GM23338 (cell line): ENCODE data around the gene DDX39A. TPM values are rescaled to one million over a fixed set of nuclear protein-coding genes. Genes with fewer than 3 reads are reported as not detected.

Experiments
- ATAC-seq: fragments of 200-7000 bp; cut with Tn5 transposase; 3 replicates; pipeline ENCODE4 v1.9.1; 2020
- DNase-seq: peaks from one replicate; pipeline ENCODE4 v3.0.0-alpha.2; 2015; ENCODE audit warnings: low spot score
- H2AFZ ChIP-seq: fragments of 200-600 bp; sonication (generic); 2 replicates; pipeline ENCODE4 v1.8.0; 2016; ENCODE audit warnings: antibody characterized with exemption, mild to moderate bottlenecking, moderate library complexity
- H3F3A ChIP-seq: fragments of 200-600 bp; sonication (generic); replicated peaks from 2 replicates; pipeline ENCODE4 v1.8.0; 2017; ENCODE audit warnings: antibody characterized with exemption, mixed run types, low read depth
- H3K27ac ChIP-seq: fragments of 200-600 bp; sonication (generic); 2 replicates; pipeline ENCODE4 v1.6.1; 2016; ENCODE audit warnings: low read depth
- H3K27me3 ChIP-seq: fragments of 200-600 bp; sonication (generic); 2 replicates; pipeline ENCODE4 v1.8.0; 2016; ENCODE audit warnings: mild to moderate bottlenecking, mixed run types, moderate library complexity; ENCODE audit not compliant: insufficient read depth
- H3K36me3 ChIP-seq: fragments of 200-600 bp; sonication (generic); 2 replicates; pipeline ENCODE4 v1.8.0; 2016; ENCODE audit warnings: mild to moderate bottlenecking; ENCODE audit not compliant: insufficient read depth
- H3K4me1 ChIP-seq: fragments of 200-600 bp; sonication (generic); 2 replicates; pipeline ENCODE4 v1.8.0; 2016; ENCODE audit warnings: mild to moderate bottlenecking, moderate library complexity; ENCODE audit not compliant: insufficient read depth
- H3K4me2 ChIP-seq: fragments of 200-600 bp; sonication (generic); 2 replicates; pipeline ENCODE4 v1.7.1; 2017; ENCODE audit warnings: mixed run types
- H3K4me3 ChIP-seq: fragments of 200-600 bp; sonication (generic); 2 replicates; pipeline ENCODE4 v1.6.1; 2016; ENCODE audit warnings: mixed run types
- H3K79me2 ChIP-seq: fragments of 200-600 bp; sonication (generic); replicated peaks from 2 replicates; pipeline ENCODE4 v1.8.0; 2017; ENCODE audit warnings: mild to moderate bottlenecking; ENCODE audit not compliant: insufficient read depth
- H3K9me2 ChIP-seq: fragments of 200-600 bp; sonication (generic); 2 replicates; pipeline ENCODE4 v1.8.0; 2017; ENCODE audit not compliant: insufficient read depth
- H4K20me1 ChIP-seq: fragments of 200-600 bp; sonication (generic); replicated peaks from 2 replicates; pipeline ENCODE4 v1.8.0; 2017; ENCODE audit warnings: mild to moderate bottlenecking; ENCODE audit not compliant: insufficient read depth
- H3K27ac Mint-ChIP-seq: 2 replicates; pipeline ENCODE4 v1.8.0; 2020; ENCODE audit warnings: inconsistent platforms, mild to moderate bottlenecking, moderate library complexity, mixed read lengths
- H3K27me3 Mint-ChIP-seq: 3 replicates; pipeline ENCODE4 v1.8.0; 2022; ENCODE audit warnings: low read depth, mild to moderate bottlenecking, moderate library complexity, mixed read lengths, inconsistent platforms; ENCODE audit not compliant: insufficient read depth, poor library complexity
- H3K36me3 Mint-ChIP-seq: 3 replicates; pipeline ENCODE4 v1.8.0; 2021; ENCODE audit warnings: low read depth, mild to moderate bottlenecking, inconsistent platforms, moderate library complexity, mixed read lengths
- H3K4me1 Mint-ChIP-seq: 3 replicates; pipeline ENCODE4 v1.8.0; 2020; ENCODE audit warnings: mild to moderate bottlenecking, inconsistent platforms, mixed read lengths
- H3K4me3 Mint-ChIP-seq: 3 replicates; pipeline ENCODE4 v1.8.0; 2021; ENCODE audit warnings: moderate library complexity, mild to moderate bottlenecking, inconsistent platforms, mixed read lengths
- H3K9me3 Mint-ChIP-seq: 3 replicates; pipeline ENCODE4 v1.8.0; 2020; ENCODE audit warnings: moderate library complexity, mild to moderate bottlenecking, inconsistent platforms, mixed read lengths
- CREB1 ChIP-seq: fragments of 250-450 bp; sonication (Bioruptor Pico); IDR thresholded peaks from 2 replicates; pipeline ENCODE4 v1.5.0; 2020; ENCODE audit warnings: low read depth, mild to moderate bottlenecking, moderate library complexity
- CTCF ChIP-seq, 2 experiments: fragments of 200-600 bp in 1 of 2; sonication (generic) in 1 of 2; conservative IDR thresholded peaks; 2 replicates each; pipeline versions ENCODE4 v1.5.1 to v1.6.1; 2016 to 2017; ENCODE audit warnings: antibody characterized with exemption in 2 of 2, low read depth in 2 of 2, mild to moderate bottlenecking in 2 of 2, moderate library complexity in 1 of 2
- ETS1 ChIP-seq: IDR thresholded peaks from 2 replicates; pipeline ENCODE4 v1.6.1; 2016; ENCODE audit warnings: antibody characterized with exemption
- EZH2 ChIP-seq: fragments of 200-600 bp; sonication (generic); IDR thresholded peaks from one replicate; pipeline ENCODE4 v1.8.0; 2017; ENCODE audit warnings: antibody characterized with exemption, mild to moderate bottlenecking, low read depth; ENCODE audit not compliant: unreplicated experiment
- EZH2phosphoT487 ChIP-seq: fragments of 200-600 bp; sonication (generic); IDR thresholded peaks from one replicate; pipeline ENCODE4 v1.8.1; 2018; ENCODE audit warnings: antibody characterized with exemption; ENCODE audit not compliant: unreplicated experiment
- JUNB ChIP-seq: IDR thresholded peaks from one replicate; pipeline ENCODE4 v1.6.1; 2016; ENCODE audit warnings: antibody characterized with exemption; ENCODE audit not compliant: unreplicated experiment
- NANOG ChIP-seq: IDR thresholded peaks from 2 replicates; pipeline ENCODE4 v1.6.1; 2016; ENCODE audit warnings: antibody characterized with exemption, borderline replicate concordance
- POLR2AphosphoS5 ChIP-seq: IDR thresholded peaks from 2 replicates; pipeline ENCODE4 v1.6.1; 2016; ENCODE audit warnings: antibody characterized with exemption, low read depth
- REST ChIP-seq: IDR thresholded peaks from one replicate; pipeline ENCODE4 v1.6.1; 2018; ENCODE audit warnings: antibody characterized with exemption; ENCODE audit not compliant: unreplicated experiment
- STAT1 ChIP-seq: IDR thresholded peaks from one replicate; pipeline ENCODE4 v1.6.1; 2016; ENCODE audit warnings: antibody characterized with exemption; ENCODE audit not compliant: unreplicated experiment
- ZNF114 ChIP-seq: fragments of 250-450 bp; sonication (Bioruptor Pico); IDR thresholded peaks from 2 replicates; pipeline ENCODE4 v1.5.0; 2020; ENCODE audit warnings: mild to moderate bottlenecking, moderate library complexity
- ZNF331 ChIP-seq: fragments of 250-450 bp; sonication (Bioruptor Pico); IDR thresholded peaks from 2 replicates; pipeline ENCODE4 v1.5.0; 2020; ENCODE audit warnings: low read depth, mild to moderate bottlenecking, moderate library complexity
- ZNF462 ChIP-seq: fragments of 250-450 bp; sonication (Bioruptor Pico); IDR thresholded peaks from 2 replicates; pipeline ENCODE4 v1.5.0; 2020; ENCODE audit warnings: mild to moderate bottlenecking, moderate library complexity
- polyA plus RNA-seq: library from polyadenylated mRNA; unstranded; fragments of >200 nt; fragmentation: Nextera tagmentation; extraction: Ambion mirVana; gene quantifications from 2 replicates; pipeline ENCODE4 v1.2.1, GENCODE V29; 2016
- total RNA-seq: library from RNA; depleted of rRNA; stranded (reverse); fragments of >200 nt; shearing (Covaris generic); gene quantifications from 2 replicates; pipeline ENCODE4 v1.2.3, GENCODE V29; 2014

DDX39A gene
- total and polyA plus RNA-seq, 2 experiments from 2014 or later, result 195 to 196 TPM

- no peak overlapping the region for H3K4me2 ChIP-seq
- no peaks in the 10 kb centered on the region for H3K9me2 ChIP-seq
- H3K27me3 Mint-ChIP-seq, result peaks cover 7% of the 10 kb centered on the region
- H3K9me3 Mint-ChIP-seq, result no peaks in the 10 kb centered on the region
- H3K36me3 ChIP-seq, result no peaks in the 10 kb centered on the region
- no peaks in the 10 kb centered on the region for H3K4me1 ChIP-seq
- H3K79me2 ChIP-seq, result no peaks in the 10 kb centered on the region
- no peaks in the 10 kb centered on the region for H4K20me1 ChIP-seq
- no peaks in the 10 kb centered on the region for H3F3A ChIP-seq
- no peak overlapping the region for H2AFZ ChIP-seq
- H3K27me3 ChIP-seq, result no peaks in the 10 kb centered on the region
- no peaks in the 10 kb centered on the region for H3K36me3 Mint-ChIP-seq
- TF ChIP-seq EZH2phosphoT487 (no peak), CREB1 (CRISPR knock-in tag) (no peak), JUNB (no peak), ZNF462 (CRISPR knock-in tag) (no peak), NANOG (no peak), ZNF114 (CRISPR knock-in tag) (no peak), POLR2AphosphoS5 (no peak), CTCF (conservative IDR thresholded peaks at IDR 0.05; ENCODE audit: low read depth in 2 of 2) (no peak), STAT1 (no peak), REST (no peak), EZH2 (no peak), ETS1 (no peak), ZNF331 (CRISPR knock-in tag) (no peak)
- no peak overlapping the region for H3K4me3 ChIP-seq
- ATAC-seq (no peak), DNase-seq (no peak)
- H3K27ac ChIP-seq, result no peak overlapping the region
- no peak overlapping the region for H3K27ac Mint-ChIP-seq
- peaks cover 9% of the 10 kb centered on the region for H3K4me1 Mint-ChIP-seq
- H3K4me3 Mint-ChIP-seq, result no peak overlapping the region
Observed at GRCh38 chr19:14395710-14396336, 23.3 kb downstream of the DDX39A start.
